ENCODE data around the gene ALPL.

Gene ALPL

GRCh38 chr1:21572735-21573277 lies 63.6 kb downstream of the ALPL start:
- Histone ChIP-seq H2BK120ac (ENCODE audit: insufficient read depth, low read length, poor library complexity) (no peak overlapping the region), H3K27me3 (ENCODE audit: insufficient read depth, low read length) (no peaks in the 10 kb centered on the region), H2BK5ac (ENCODE audit: low read depth, low read length, poor library complexity) (no peak overlapping the region), H4K8ac (ENCODE audit: low read depth, low read length) (no peak overlapping the region), H3K4me1 (ENCODE audit: control insufficient read depth in 1 of 2, insufficient read depth in 2 of 2, low read length in 2 of 2) (peaks cover 13 to 15% of the 10 kb centered on the region in 2 experiments), H3K79me2 (ENCODE audit: control insufficient read depth, insufficient read depth, low read length, poor library complexity) (no peaks in the 10 kb centered on the region), H3K4me2 (ENCODE audit: low read length) (no peak overlapping the region), H3K23ac (ENCODE audit: low read length) (no peak overlapping the region), H3K4ac (ENCODE audit: low read depth, low read length) (no peak overlapping the region), H2BK12ac (ENCODE audit: low read length) (no peak overlapping the region), H2AFZ (ENCODE audit: insufficient read depth, low read length, poor library complexity) (no peak overlapping the region), H3K9me3 (ENCODE audit: insufficient read depth, low read depth, low read length) (peaks cover 6% of the 10 kb centered on the region), H3K18ac (ENCODE audit: low read length) (no peak overlapping the region), H4K12ac (ENCODE audit: low read depth, low read length) (no peak overlapping the region), H3K27ac (ENCODE audit: low read depth, low read length) (no peak overlapping the region), H3K9ac (ENCODE audit: low read length) (no peak overlapping the region), H3K14ac (ENCODE audit: low read length) (no peak overlapping the region), H2AK5ac (ENCODE audit: low read length) (no peak overlapping the region), H3K4me3 (ENCODE audit: low read depth, low read length) (no peak overlapping the region), H4K91ac (ENCODE audit: low read depth, low read length) (no peak overlapping the region), H3K79me1 (ENCODE audit: low read length) (no peaks in the 10 kb centered on the region), H3K36me3 (ENCODE audit: control insufficient read depth in 1 of 2, insufficient read depth in 2 of 2, low read length in 2 of 2) (no peaks in the 10 kb centered on the region)
- no CpG with 5 or more reads among the region's 13 CpGs for WGBS (ENCODE audit: extremely low coverage, insufficient coverage, insufficient read length)
- DNase-seq = no peak

- H2BK120ac ChIP-seq (ENCODE audit: insufficient read depth, low read length, poor library complexity) = no peak overlapping the region
- no peak overlapping the region for H2AK5ac ChIP-seq (ENCODE audit: low read length)
- H3K23ac ChIP-seq (ENCODE audit: low read length) = no peak overlapping the region
- no peaks in the 10 kb centered on the region for H3K79me2 ChIP-seq (ENCODE audit: control insufficient read depth, insufficient read depth, low read length, poor library complexity)
- H3K18ac ChIP-seq (ENCODE audit: low read length) = no peak overlapping the region
- no peak overlapping the region for H3K4me2 ChIP-seq (ENCODE audit: low read length)
- DNase-seq = no peak
- no peak overlapping the region for H4K8ac ChIP-seq (ENCODE audit: low read depth, low read length)
- H3K9ac ChIP-seq (ENCODE audit: low read length) = no peak overlapping the region
- no peaks in the 10 kb centered on the region for H3K27me3 ChIP-seq (ENCODE audit: insufficient read depth, low read length)
- H3K36me3 ChIP-seq (ENCODE audit: control insufficient read depth in 1 of 2, insufficient read depth in 2 of 2, low read length in 2 of 2) = no peaks in the 10 kb centered on the region
- H3K14ac ChIP-seq (ENCODE audit: low read length) = no peak overlapping the region
- no peak overlapping the region for H2AFZ ChIP-seq (ENCODE audit: insufficient read depth, low read length, poor library complexity)
- no peak overlapping the region for H3K4me3 ChIP-seq (ENCODE audit: low read depth, low read length)
- H3K4me1 ChIP-seq (ENCODE audit: control insufficient read depth in 1 of 2, insufficient read depth in 2 of 2, low read length in 2 of 2) = peaks cover 7 to 8% of the 10 kb centered on the region in 2 experiments
- H3K4ac ChIP-seq (ENCODE audit: low read depth, low read length) = no peak overlapping the region
- H2BK5ac ChIP-seq (ENCODE audit: low read depth, low read length, poor library complexity) = no peak overlapping the region
- no peak overlapping the region for H4K91ac ChIP-seq (ENCODE audit: low read depth, low read length)
- H3K9me3 ChIP-seq (ENCODE audit: insufficient read depth, low read depth, low read length) = peaks cover 6% of the 10 kb centered on the region
- no CpG with 5 or more reads among the region's 11 CpGs for WGBS (ENCODE audit: extremely low coverage, insufficient coverage, insufficient read length)
- H3K27ac ChIP-seq (ENCODE audit: low read depth, low read length) = no peak overlapping the region
- no peak overlapping the region for H4K12ac ChIP-seq (ENCODE audit: low read depth, low read length)
- no peak overlapping the region for H2BK12ac ChIP-seq (ENCODE audit: low read length)
- no peaks in the 10 kb centered on the region for H3K79me1 ChIP-seq (ENCODE audit: low read length)
Observed at GRCh38 chr1:21573475-21573874, 64.3 kb downstream of the ALPL start.

GRCh38 chr1:21573971-21574465 lies 64.8 kb downstream of the ALPL start:
- no peak overlapping the region for H2BK12ac ChIP-seq (ENCODE audit: low read length)
- no peak overlapping the region for H4K12ac ChIP-seq (ENCODE audit: low read depth, low read length)
- H3K9ac ChIP-seq (ENCODE audit: low read length) = no peak overlapping the region
- H3K27ac ChIP-seq (ENCODE audit: low read depth, low read length) = no peak overlapping the region
- no peak overlapping the region for H2AK5ac ChIP-seq (ENCODE audit: low read length)
- H3K4ac ChIP-seq (ENCODE audit: low read depth, low read length) = no peak overlapping the region
- H3K36me3 ChIP-seq (ENCODE audit: control insufficient read depth in 1 of 2, insufficient read depth in 2 of 2, low read length in 2 of 2) = no peaks in the 10 kb centered on the region
- no peak overlapping the region for H2BK5ac ChIP-seq (ENCODE audit: low read depth, low read length, poor library complexity)
- H3K79me1 ChIP-seq (ENCODE audit: low read length) = no peaks in the 10 kb centered on the region
- peak; percentile 71 to 73 for DNase-seq
- no peak overlapping the region for H4K8ac ChIP-seq (ENCODE audit: low read depth, low read length)
- no peak overlapping the region for H3K18ac ChIP-seq (ENCODE audit: low read length)
- no peaks in the 10 kb centered on the region for H3K79me2 ChIP-seq (ENCODE audit: control insufficient read depth, insufficient read depth, low read length, poor library complexity)
- H4K91ac ChIP-seq (ENCODE audit: low read depth, low read length) = no peak overlapping the region
- H2BK120ac ChIP-seq (ENCODE audit: insufficient read depth, low read length, poor library complexity) = no peak overlapping the region
- peaks cover 2 to 3% of the 10 kb centered on the region in 2 experiments for H3K4me1 ChIP-seq (ENCODE audit: control insufficient read depth in 1 of 2, insufficient read depth in 2 of 2, low read length in 2 of 2)
- WGBS (ENCODE audit: extremely low coverage, insufficient coverage, insufficient read length) = no CpG with 5 or more reads among the region's 11 CpGs
- H3K23ac ChIP-seq (ENCODE audit: low read length) = no peak overlapping the region
- H3K14ac ChIP-seq (ENCODE audit: low read length) = no peak overlapping the region
- H3K9me3 ChIP-seq (ENCODE audit: insufficient read depth, low read depth, low read length) = peaks cover 6% of the 10 kb centered on the region
- no peaks in the 10 kb centered on the region for H3K27me3 ChIP-seq (ENCODE audit: insufficient read depth, low read length)
- H2AFZ ChIP-seq (ENCODE audit: insufficient read depth, low read length, poor library complexity) = no peak overlapping the region
- no peak overlapping the region for H3K4me3 ChIP-seq (ENCODE audit: low read depth, low read length)
- H3K4me2 ChIP-seq (ENCODE audit: low read length) = no peak overlapping the region

GRCh38 chr1:21574466-21575151 lies 65.4 kb downstream of the ALPL start:
- no peak overlapping the region for H4K91ac ChIP-seq (ENCODE audit: low read depth, low read length)
- H3K18ac ChIP-seq (ENCODE audit: low read length) = no peak overlapping the region
- H3K79me2 ChIP-seq (ENCODE audit: control insufficient read depth, insufficient read depth, low read length, poor library complexity) = no peaks in the 10 kb centered on the region
- no peak overlapping the region for H3K27ac ChIP-seq (ENCODE audit: low read depth, low read length)
- H2BK5ac ChIP-seq (ENCODE audit: low read depth, low read length, poor library complexity) = no peak overlapping the region
- no peak overlapping the region for H2AK5ac ChIP-seq (ENCODE audit: low read length)
- no peak overlapping the region for H3K4me3 ChIP-seq (ENCODE audit: low read depth, low read length)
- no peak overlapping the region for H2BK12ac ChIP-seq (ENCODE audit: low read length)
- no peaks in the 10 kb centered on the region for H3K79me1 ChIP-seq (ENCODE audit: low read length)
- no peak overlapping the region for H3K9ac ChIP-seq (ENCODE audit: low read length)
- H3K27me3 ChIP-seq (ENCODE audit: insufficient read depth, low read length) = no peaks in the 10 kb centered on the region
- no peak overlapping the region for H3K23ac ChIP-seq (ENCODE audit: low read length)
- no peak overlapping the region for H4K12ac ChIP-seq (ENCODE audit: low read depth, low read length)
- no peak overlapping the region for H3K4ac ChIP-seq (ENCODE audit: low read depth, low read length)
- H2BK120ac ChIP-seq (ENCODE audit: insufficient read depth, low read length, poor library complexity) = no peak overlapping the region
- no peak overlapping the region for H2AFZ ChIP-seq (ENCODE audit: insufficient read depth, low read length, poor library complexity)
- no peak overlapping the region for H4K8ac ChIP-seq (ENCODE audit: low read depth, low read length)
- peaks cover 6% of the 10 kb centered on the region for H3K9me3 ChIP-seq (ENCODE audit: insufficient read depth, low read depth, low read length)
- no peaks in the 10 kb centered on the region for H3K4me1 ChIP-seq (ENCODE audit: control insufficient read depth in 1 of 2, insufficient read depth in 2 of 2, low read length in 2 of 2)
- H3K36me3 ChIP-seq (ENCODE audit: control insufficient read depth in 1 of 2, insufficient read depth in 2 of 2, low read length in 2 of 2) = no peaks in the 10 kb centered on the region
- H3K4me2 ChIP-seq (ENCODE audit: low read length) = no peak overlapping the region
- no CpG with 5 or more reads among the region's 31 CpGs for WGBS (ENCODE audit: extremely low coverage, insufficient coverage, insufficient read length)
- no peak overlapping the region for H3K14ac ChIP-seq (ENCODE audit: low read length)
- DNase-seq = no peak
